Measurements from ENCODE around the gene TP63.

The TP63 gene

GRCh38 chr3:189896533-189896932 lies 265.3 kb downstream of the TP63 start:
- no peak for DNase-seq

GRCh38 chr3:189897406-189897805 lies 266.2 kb downstream of the TP63 start:
- no peak for DNase-seq

GRCh38 chr3:189898559-189899153 lies 267.5 kb downstream of the TP63 start:
- DNase-seq: no peak

- no peak for DNase-seq
Observed at GRCh38 chr3:189899186-189899585, 268.0 kb downstream of the TP63 start.

GRCh38 chr3:189900578-189900977 lies 269.4 kb downstream of the TP63 start:
- no peak for DNase-seq

- DNase-seq: no peak
Observed at GRCh38 chr3:189901481-189901880, 270.3 kb downstream of the TP63 start.

GRCh38 chr3:189902230-189903186 lies 271.3 kb downstream of the TP63 start:
- no peak for DNase-seq

GRCh38 chr3:189903562-189904250 lies 272.5 kb downstream of the TP63 start:
- no peak for DNase-seq

GRCh38 chr3:189907803-189908202 lies 276.6 kb downstream of the TP63 start:
- no peak for DNase-seq

GRCh38 chr3:189908646-189909045 lies 277.5 kb downstream of the TP63 start:
- DNase-seq: no peak

GRCh38 chr3:189909139-189909538 lies 277.9 kb downstream of the TP63 start:
- DNase-seq: no peak

- DNase-seq: no peak
Observed at GRCh38 chr3:189909573-189909972, 278.4 kb downstream of the TP63 start.

- DNase-seq: no peak
Observed at GRCh38 chr3:189911001-189911400, 279.8 kb downstream of the TP63 start.

- no peak for DNase-seq
Observed at GRCh38 chr3:189914799-189915198, 283.6 kb downstream of the TP63 start.

- DNase-seq: no peak
Observed at GRCh38 chr3:189921770-189922169, 290.6 kb downstream of the TP63 start.

- DNase-seq: no peak
Observed at GRCh38 chr3:189927975-189928895, 297.0 kb downstream of the TP63 start.

GRCh38 chr3:189936201-189936945 lies 305.2 kb downstream of the TP63 start:
- no peak for DNase-seq

GRCh38 chr3:189937302-189938127 lies 306.3 kb downstream of the TP63 start:
- DNase-seq: no peak

GRCh38 chr3:189941125-189941524 lies 309.9 kb downstream of the TP63 start:
- DNase-seq: no peak

GRCh38 chr3:189941679-189942078 lies 310.5 kb downstream of the TP63 start:
- no peak for DNase-seq

- no peak for DNase-seq
Observed at GRCh38 chr3:189942948-189943347, 311.8 kb downstream of the TP63 start.
